ENCODE data around the gene SLC24A3. TPM values are rescaled to one million over a fixed set of nuclear protein-coding genes. Genes with fewer than 3 reads are reported as not detected.

The SLC24A3 gene
- total RNA-seq, 2 experiments from 2014 or later = not detected

DNA sequence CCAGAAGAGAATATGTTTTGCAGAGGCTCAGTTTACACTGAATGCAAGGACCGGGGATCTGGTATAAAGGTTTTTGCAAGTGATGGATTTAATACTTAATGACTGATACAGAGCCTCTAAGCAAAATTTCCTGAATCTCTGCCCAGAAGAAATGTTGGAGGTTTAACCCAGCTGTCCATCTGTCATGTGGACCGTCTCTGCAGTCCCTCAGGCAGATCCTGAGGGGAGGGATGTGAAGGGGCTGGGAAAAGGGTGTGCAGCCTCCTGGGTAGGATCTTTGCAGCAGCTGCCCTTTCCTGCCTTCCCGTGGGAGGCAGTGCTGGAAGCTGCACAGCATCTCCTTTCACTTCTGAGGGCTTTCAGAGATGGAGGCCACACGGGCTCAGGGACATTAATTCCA, 207.0 kb downstream of the SLC24A3 start:
- DNase-seq (no peak), ATAC-seq (no peak)
- Mint-ChIP-seq H3K36me3 (no peaks in the 10 kb centered on the region), H3K27me3 (no peaks in the 10 kb centered on the region), H3K4me1 (no peaks in the 10 kb centered on the region), H3K9me3 (ENCODE audit: low read depth) (peaks cover 3% of the 10 kb centered on the region), H3K27ac (no peak overlapping the region), H3K4me3 (no peak overlapping the region)
- CTCF ChIA-PET = no interaction called here

DNA sequence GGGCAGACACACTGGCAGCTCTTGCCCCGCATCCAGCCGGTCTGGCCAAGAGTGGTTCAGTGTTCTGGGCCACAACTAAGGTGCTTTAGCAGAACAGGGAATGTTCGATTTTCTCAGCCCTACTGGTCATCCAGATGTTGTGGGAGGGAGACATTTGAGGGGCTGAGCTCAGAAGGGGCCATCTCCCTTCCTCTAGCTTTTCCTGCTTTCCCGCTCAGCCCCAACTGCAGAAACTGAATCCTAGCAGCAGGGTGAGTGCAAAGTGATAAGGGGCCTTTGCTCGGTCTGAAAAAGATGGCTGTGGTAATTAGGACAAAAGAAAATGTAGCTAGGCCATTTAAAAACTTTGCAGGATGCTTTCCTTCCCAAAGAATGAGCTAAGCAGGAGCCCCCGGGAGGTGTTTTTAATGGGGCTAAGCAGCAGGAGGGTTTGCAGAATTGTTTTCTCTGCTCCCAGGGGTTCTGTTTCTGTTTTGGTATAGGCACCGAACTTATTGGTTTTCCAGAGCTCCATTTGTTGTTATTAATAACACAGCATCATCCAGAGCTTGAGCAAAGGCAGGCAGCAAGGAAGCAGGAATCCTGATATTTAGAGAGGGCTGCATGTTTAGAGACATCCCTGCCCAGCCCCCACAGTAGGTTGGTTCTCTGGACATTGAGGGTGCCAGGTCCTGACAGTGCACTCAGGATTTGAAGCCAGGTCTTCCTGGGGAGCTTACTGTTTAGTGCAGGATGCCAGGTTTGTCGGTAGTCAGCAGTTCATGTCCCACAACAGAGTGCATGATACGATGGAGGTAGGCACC, 210.9 kb downstream of the SLC24A3 start:
- Mint-ChIP-seq H3K4me3 (no peak overlapping the region), H3K9me3 (ENCODE audit: low read depth) (peaks cover 3% of the 10 kb centered on the region), H3K27ac (no peak overlapping the region), H3K36me3 (no peaks in the 10 kb centered on the region), H3K4me1 (no peaks in the 10 kb centered on the region), H3K27me3 (no peaks in the 10 kb centered on the region)
- no peak for DNase-seq
- CTCF ChIA-PET = no interaction called here
- no peak for ATAC-seq

DNA sequence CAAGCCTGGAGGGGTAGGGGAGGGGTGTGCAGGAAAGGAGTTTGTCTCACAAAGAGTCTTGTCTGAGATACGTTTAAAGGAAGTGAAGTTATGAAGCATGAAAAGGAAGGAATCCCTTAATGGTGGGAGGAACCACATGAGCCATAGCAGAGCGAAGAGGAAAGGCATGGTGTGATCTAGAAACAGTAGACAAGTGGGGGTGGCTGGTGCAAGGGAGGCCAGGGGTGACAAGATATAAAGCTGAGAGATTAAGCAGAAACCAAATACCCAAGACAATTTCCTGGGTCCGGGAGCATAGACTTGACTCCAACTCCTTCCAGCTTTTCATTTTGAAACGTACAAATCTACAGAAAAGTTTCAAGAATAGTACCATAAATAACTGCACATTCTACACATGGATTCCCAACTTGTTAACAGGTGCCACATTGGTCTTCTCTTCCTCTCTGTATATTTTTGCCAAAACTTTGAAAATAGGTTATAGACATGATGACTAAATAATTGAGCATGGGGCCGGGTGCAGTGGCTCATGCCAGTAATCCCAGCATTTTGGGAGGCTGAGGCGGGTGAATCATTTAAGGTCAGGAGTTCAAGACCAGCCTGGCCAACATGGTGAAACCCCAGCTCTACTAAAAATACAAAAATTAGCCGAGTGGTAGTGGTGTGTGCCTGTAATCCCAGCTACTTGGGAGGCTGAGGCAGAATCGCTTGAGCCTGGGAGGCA, 211.6 kb downstream of the SLC24A3 start:
- H3K4me1 Mint-ChIP-seq = no peaks in the 10 kb centered on the region
- no peaks in the 10 kb centered on the region for H3K27me3 Mint-ChIP-seq
- no peaks in the 10 kb centered on the region for H3K36me3 Mint-ChIP-seq
- DNase-seq (no peak), ATAC-seq (no peak)
- no peak overlapping the region for H3K27ac Mint-ChIP-seq
- CTCF ChIA-PET = no interaction called here
- peaks cover 3% of the 10 kb centered on the region for H3K9me3 Mint-ChIP-seq (ENCODE audit: low read depth)
- H3K4me3 Mint-ChIP-seq = no peak overlapping the region

- H3K4me3 Mint-ChIP-seq = no peak overlapping the region
- H3K9me3 Mint-ChIP-seq (ENCODE audit: low read depth) = peaks cover 2% of the 10 kb centered on the region
- H3K27me3 Mint-ChIP-seq = no peaks in the 10 kb centered on the region
- DNase-seq = no peak
- no peaks in the 10 kb centered on the region for H3K4me1 Mint-ChIP-seq
- no peaks in the 10 kb centered on the region for H3K36me3 Mint-ChIP-seq
- no peak overlapping the region for H3K27ac Mint-ChIP-seq
- ATAC-seq = no peak
- CTCF ChIA-PET = no interaction called here
These were observed 213.9 kb downstream of the SLC24A3 start for GRCh38 chr20:19426356-19426755.

- H3K36me3 Mint-ChIP-seq = no peaks in the 10 kb centered on the region
- no peak overlapping the region for H3K27ac Mint-ChIP-seq
- DNase-seq (no peak), ATAC-seq (no peak)
- H3K4me3 Mint-ChIP-seq = no peak overlapping the region
- no peaks in the 10 kb centered on the region for H3K4me1 Mint-ChIP-seq
- H3K9me3 Mint-ChIP-seq (ENCODE audit: low read depth) = no peaks in the 10 kb centered on the region
- CTCF ChIA-PET = no interaction called here
- no peaks in the 10 kb centered on the region for H3K27me3 Mint-ChIP-seq
These were observed 215.0 kb downstream of the SLC24A3 start for GRCh38 chr20:19427480-19427879.

- H3K4me3 Mint-ChIP-seq = no peak overlapping the region
- no peaks in the 10 kb centered on the region for H3K4me1 Mint-ChIP-seq
- ATAC-seq (no peak), DNase-seq (no peak)
- no peaks in the 10 kb centered on the region for H3K9me3 Mint-ChIP-seq (ENCODE audit: low read depth)
- no peak overlapping the region for H3K27ac Mint-ChIP-seq
- H3K27me3 Mint-ChIP-seq = no peaks in the 10 kb centered on the region
- CTCF ChIA-PET = interaction anchor here (0.6 kb wide), 1 partner anchor 75 kb away, joined by 4 read pairs; no protein-coding TSS in a partner anchor
- no peaks in the 10 kb centered on the region for H3K36me3 Mint-ChIP-seq
These were observed 215.5 kb downstream of the SLC24A3 start for GRCh38 chr20:19427913-19428312.

DNA sequence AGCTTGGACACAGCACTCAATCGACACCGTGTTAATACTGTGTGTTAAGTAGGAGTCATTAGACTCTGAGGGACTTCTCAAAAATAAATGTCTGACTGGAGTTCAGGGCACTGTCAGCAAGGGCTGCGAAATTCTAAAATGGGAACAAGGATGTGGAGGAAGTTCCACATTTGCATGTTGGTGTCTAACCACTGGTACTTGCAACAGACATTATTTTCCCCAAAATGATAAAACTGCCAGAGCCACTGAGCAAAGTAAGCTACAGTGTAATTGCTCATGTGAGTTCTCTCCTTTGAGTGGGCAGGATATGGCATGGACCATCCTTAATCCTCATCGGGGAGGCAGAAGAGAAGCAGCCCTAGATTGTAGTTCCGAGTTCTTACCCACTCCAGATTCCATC, 215.9 kb downstream of the SLC24A3 start:
- DNase-seq (no peak), ATAC-seq (no peak)
- H3K9me3 Mint-ChIP-seq (ENCODE audit: low read depth) = no peaks in the 10 kb centered on the region
- H3K4me1 Mint-ChIP-seq = no peaks in the 10 kb centered on the region
- no peak overlapping the region for H3K27ac Mint-ChIP-seq
- no peaks in the 10 kb centered on the region for H3K36me3 Mint-ChIP-seq
- CTCF ChIA-PET = interaction anchor here (0.6 kb wide), 1 partner anchor 75 kb away, joined by 4 read pairs; no protein-coding TSS in a partner anchor
- H3K4me3 Mint-ChIP-seq = no peak overlapping the region
- no peaks in the 10 kb centered on the region for H3K27me3 Mint-ChIP-seq

DNA sequence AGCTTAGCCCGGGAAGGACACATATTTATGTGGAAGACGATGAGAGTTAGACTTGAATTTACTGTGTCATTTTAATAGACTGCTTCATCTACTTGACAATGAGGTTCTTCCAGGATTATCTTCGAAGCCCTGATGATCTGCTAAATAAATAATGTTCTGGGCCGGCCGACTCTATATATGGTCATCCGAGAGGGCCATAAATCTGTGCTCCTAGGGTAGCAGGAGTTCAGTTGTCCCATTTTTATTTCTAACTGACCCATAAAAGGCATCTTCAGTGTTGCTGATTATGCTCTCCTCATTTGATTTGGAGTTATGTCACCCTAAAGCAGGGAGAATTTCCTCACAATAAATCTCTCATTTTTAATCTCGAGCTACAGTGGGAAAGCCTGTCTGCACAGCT, 217.1 kb downstream of the SLC24A3 start:
- CTCF ChIA-PET = no interaction called here
- no peak overlapping the region for H3K4me3 Mint-ChIP-seq
- ATAC-seq (no peak), DNase-seq (no peak)
- H3K36me3 Mint-ChIP-seq = no peaks in the 10 kb centered on the region
- no peaks in the 10 kb centered on the region for H3K9me3 Mint-ChIP-seq (ENCODE audit: low read depth)
- H3K4me1 Mint-ChIP-seq = no peaks in the 10 kb centered on the region
- H3K27ac Mint-ChIP-seq = no peak overlapping the region
- H3K27me3 Mint-ChIP-seq = no peaks in the 10 kb centered on the region

- H3K27me3 Mint-ChIP-seq = no peaks in the 10 kb centered on the region
- H3K36me3 Mint-ChIP-seq = no peaks in the 10 kb centered on the region
- no peak overlapping the region for H3K27ac Mint-ChIP-seq
These were observed 218.3 kb downstream of the SLC24A3 start for GRCh38 chr20:19430641-19431315.

GRCh38 chr20:19431316-19431700, 218.9 kb downstream of the SLC24A3 start:
- no peaks in the 10 kb centered on the region for H3K36me3 Mint-ChIP-seq
- H3K4me3 Mint-ChIP-seq = no peak overlapping the region
- CTCF ChIA-PET = no interaction called here
- peaks cover 2% of the 10 kb centered on the region for H3K9me3 Mint-ChIP-seq (ENCODE audit: low read depth)
- H3K27ac Mint-ChIP-seq = no peak overlapping the region
- peaks cover 2% of the 10 kb centered on the region for H3K27me3 Mint-ChIP-seq
- H3K4me1 Mint-ChIP-seq = no peaks in the 10 kb centered on the region
- no peak for DNase-seq
- no peak for ATAC-seq

More at GRCh38 chr20:19430641-19431315, 218.3 kb downstream of the SLC24A3 start:
- Mint-ChIP-seq H3K9me3 (ENCODE audit: low read depth) (no peaks in the 10 kb centered on the region), H3K4me1 (no peaks in the 10 kb centered on the region), H3K4me3 (no peak overlapping the region)
- ATAC-seq (no peak), DNase-seq (no peak)
- CTCF ChIA-PET = no interaction called here

GRCh38 chr20:19431906-19432305, 219.5 kb downstream of the SLC24A3 start:
- Mint-ChIP-seq H3K4me1 (no peaks in the 10 kb centered on the region), H3K27me3 (peaks cover 2% of the 10 kb centered on the region), H3K36me3 (no peaks in the 10 kb centered on the region), H3K4me3 (no peak overlapping the region), H3K27ac (no peak overlapping the region), H3K9me3 (ENCODE audit: low read depth) (peaks cover 2% of the 10 kb centered on the region)
- CTCF ChIA-PET = no interaction called here
- no peak for ATAC-seq
- DNase-seq = no peak

DNA sequence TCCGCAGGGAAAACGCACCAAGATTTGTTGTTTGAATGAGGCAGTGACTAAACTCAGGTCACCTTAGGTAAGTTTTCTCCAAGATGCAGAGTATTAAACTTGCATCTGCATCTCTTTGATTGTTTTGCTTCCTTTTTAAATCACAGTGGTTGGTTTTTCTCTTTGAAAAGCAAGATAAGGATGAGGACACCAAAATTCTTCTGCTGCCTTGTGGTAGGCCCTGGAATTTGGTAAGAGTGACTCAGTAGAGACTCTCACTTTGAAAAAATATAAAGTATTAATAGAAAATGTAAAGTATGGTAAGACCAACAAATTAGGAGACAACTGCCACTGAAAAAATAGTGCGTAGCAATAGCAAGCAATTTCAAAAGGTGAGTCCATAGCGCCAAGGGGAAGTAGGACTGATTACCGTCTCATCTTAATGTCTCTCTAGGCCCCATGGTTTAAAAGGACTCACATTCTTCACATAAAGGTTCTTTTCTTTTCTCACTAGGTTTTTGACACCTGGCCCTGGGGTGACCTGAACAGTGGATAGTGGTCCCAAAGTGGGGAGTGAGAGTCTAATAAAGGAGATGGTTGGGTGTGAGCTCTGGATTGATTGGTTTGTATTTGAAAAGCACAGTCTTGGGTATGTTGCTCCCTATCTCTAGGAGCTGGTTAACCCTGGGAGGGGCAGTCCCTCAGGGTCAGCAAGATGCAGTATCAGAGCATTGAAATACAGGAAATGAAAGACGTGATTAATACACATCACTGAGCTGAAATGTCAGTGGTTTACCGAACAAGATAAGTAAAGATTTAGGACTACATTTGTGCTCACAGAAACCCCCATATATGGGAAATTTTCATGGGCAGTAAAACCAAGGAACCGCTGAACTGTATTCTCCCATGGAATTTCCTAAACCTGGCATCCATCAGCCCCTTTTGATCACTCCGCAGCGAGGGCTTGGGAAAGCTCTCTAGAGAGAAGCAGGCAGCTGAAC, 221.2 kb downstream of the SLC24A3 start:
- CTCF ChIA-PET = no interaction called here
- H3K9me3 Mint-ChIP-seq (ENCODE audit: low read depth) = peaks cover 2% of the 10 kb centered on the region
- ATAC-seq (no peak), DNase-seq (no peak)
- no peak overlapping the region for H3K4me3 Mint-ChIP-seq
- H3K4me1 Mint-ChIP-seq = no peaks in the 10 kb centered on the region
- peaks cover 2% of the 10 kb centered on the region for H3K27me3 Mint-ChIP-seq
- H3K27ac Mint-ChIP-seq = no peak overlapping the region
- no peaks in the 10 kb centered on the region for H3K36me3 Mint-ChIP-seq

DNA sequence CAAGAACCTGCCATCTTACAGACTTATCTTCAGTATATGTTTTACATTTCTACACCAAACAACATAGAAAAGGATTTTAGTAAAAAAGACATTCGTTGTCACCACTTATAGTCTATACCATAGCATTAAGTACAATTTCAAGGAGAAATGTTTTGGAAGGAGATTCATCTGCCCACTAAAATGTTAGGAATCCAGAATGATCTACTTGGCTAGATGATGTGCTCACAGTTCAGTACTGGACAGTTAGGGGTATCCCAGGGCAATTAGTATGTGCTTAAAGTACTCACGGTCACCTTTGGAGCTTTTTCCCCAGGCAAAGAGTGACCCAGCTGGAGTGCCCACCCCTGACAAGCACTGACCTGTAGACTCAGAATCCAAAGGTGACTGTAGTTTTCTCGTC, 222.9 kb downstream of the SLC24A3 start:
- ATAC-seq (no peak), DNase-seq (no peak)
- CTCF ChIA-PET = interaction anchor here (1.2 kb wide), 1 partner anchor 13 kb away, joined by 3 read pairs; no protein-coding TSS in a partner anchor
- H3K27ac Mint-ChIP-seq = no peak overlapping the region
- H3K36me3 Mint-ChIP-seq = no peaks in the 10 kb centered on the region
- H3K4me1 Mint-ChIP-seq = peaks cover 12% of the 10 kb centered on the region
- H3K27me3 Mint-ChIP-seq = peaks cover 2% of the 10 kb centered on the region
- no peak overlapping the region for H3K4me3 Mint-ChIP-seq
- peaks cover 2% of the 10 kb centered on the region for H3K9me3 Mint-ChIP-seq (ENCODE audit: low read depth)
